Upper lobe of right lung (tissue), 1 donor: Measurements from ENCODE around the gene STX1B. TPM values are rescaled to one million over a fixed set of nuclear protein-coding genes. Genes with fewer than 3 reads are reported as not detected.
"Not testable (repeated sequence)": the region's sequence is repeated elsewhere in the genome, so short reads cannot be mapped to it uniquely, and the experiment has no call there.

Experiments
- ATAC-seq: fragments of 200-7000 bp; cut with Tn5 transposase; one replicate; pipeline ENCODE4 v1.9.1; 2020; ENCODE audit warnings: mild to moderate bottlenecking, moderate library complexity
- DNase-seq: peaks from one replicate; pipeline ENCODE4 v3.0.0-alpha.2; 2020
- H3K27ac ChIP-seq: fragments of 200-600 bp; one replicate; pipeline ENCODE4 v1.8.0; 2022
- H3K27me3 ChIP-seq: fragments of 200-600 bp; one replicate; pipeline ENCODE4 v1.8.0; 2022; ENCODE audit warnings: mild to moderate bottlenecking
- H3K36me3 ChIP-seq: fragments of 200-600 bp; one replicate; pipeline ENCODE4 v1.8.0; 2022
- H3K4me1 ChIP-seq: fragments of 200-600 bp; one replicate; pipeline ENCODE4 v1.8.0; 2022
- H3K4me3 ChIP-seq: fragments of 200-600 bp; one replicate; pipeline ENCODE4 v1.8.0; 2022; ENCODE audit warnings: mild to moderate bottlenecking
- H3K9me3 ChIP-seq: fragments of 200-600 bp; one replicate; pipeline ENCODE4 v1.8.0; 2022
- CTCF ChIP-seq: fragments of 200-600 bp; IDR thresholded peaks from one replicate; pipeline ENCODE4 v1.8.0; 2022; ENCODE audit warnings: antibody characterized with exemption
- intact Hi-C: fragments of 100-400 bp; cut with DNase I; formaldehyde crosslinking; loops from one replicate; pipeline ENCODE4 v1.11.0; 2022
- total RNA-seq: library from RNA; stranded (reverse); fragmentation: NEBNext Ultra II Directional; extraction: Animal tissue kit (Norgen Biotek cat#: 25700); gene quantifications from one replicate; pipeline ENCODE4 v1.2.1, GENCODE V29; 2021
- donor health status: DM: no; HTN: yes; CAD: no; lungs with severe emphysema.

Gene STX1B
- total RNA-seq, 1 donor from 2014 or later: 0.58 TPM

- TF ChIP-seq CTCF: no peak
- Histone ChIP-seq H3K4me1 (peaks cover 21% of the 10 kb centered on the region), H3K27me3 (no peaks in the 10 kb centered on the region), H3K36me3 (peaks cover 2% of the 10 kb centered on the region), H3K9me3 (no peaks in the 10 kb centered on the region), H3K27ac (peak overlapping the region; percentile 85), H3K4me3 (no peak overlapping the region)
- intact Hi-C loops: no loop called here
- no peak for DNase-seq
- no peak for ATAC-seq
Measured at GRCh38 chr16:30947541-30947858, 62.9 kb downstream of the STX1B start.

GRCh38 chr16:30946671-30947540 lies 63.5 kb downstream of the STX1B start:
- TF ChIP-seq CTCF: no peak
- H3K4me1 ChIP-seq: peaks cover 25% of the 10 kb centered on the region
- no peak for DNase-seq

GRCh38 chr16:30944352-30944751 lies 66.1 kb downstream of the STX1B start:
- Histone ChIP-seq H3K36me3 (peaks cover 4% of the 10 kb centered on the region), H3K4me3 (no peak overlapping the region), H3K27ac (no peak overlapping the region), H3K4me1 (peaks cover 11% of the 10 kb centered on the region), H3K27me3 (no peaks in the 10 kb centered on the region), H3K9me3 (no peaks in the 10 kb centered on the region)
- TF ChIP-seq CTCF: no peak
- intact Hi-C loops: no loop called here
- DNase-seq (no peak), ATAC-seq (no peak)

More at GRCh38 chr16:30946671-30947540, 63.5 kb downstream of the STX1B start:
- Histone ChIP-seq H3K9me3 (no peaks in the 10 kb centered on the region), H3K27ac (no peak overlapping the region), H3K36me3 (peaks cover 4% of the 10 kb centered on the region), H3K27me3 (no peaks in the 10 kb centered on the region), H3K4me3 (no peak overlapping the region)
- no peak for ATAC-seq
- intact Hi-C loops: no loop called here

GRCh38 chr16:30942426-30942806 lies 68.0 kb downstream of the STX1B start:
- Histone ChIP-seq H3K27ac (no peak overlapping the region), H3K4me3 (no peak overlapping the region), H3K27me3 (no peaks in the 10 kb centered on the region), H3K4me1 (peaks cover 14% of the 10 kb centered on the region), H3K36me3 (peaks cover 4% of the 10 kb centered on the region), H3K9me3 (no peaks in the 10 kb centered on the region)
- no peak for TF ChIP-seq CTCF
- ATAC-seq: no peak
- intact Hi-C loops: no loop called here
- no peak for DNase-seq

- Histone ChIP-seq H3K4me3 (no peak overlapping the region), H3K9me3 (no peaks in the 10 kb centered on the region), H3K4me1 (peaks cover 14% of the 10 kb centered on the region), H3K27ac (no peak overlapping the region), H3K27me3 (no peaks in the 10 kb centered on the region), H3K36me3 (peaks cover 4% of the 10 kb centered on the region)
- peak; percentile 90 for DNase-seq
- intact Hi-C loops: no loop called here
- peak; percentile 99 for ATAC-seq
- peak; percentile 91 for TF ChIP-seq CTCF
Measured at GRCh38 chr16:30941600-30942425, 68.6 kb downstream of the STX1B start.

GRCh38 chr16:30939571-30939970 lies 70.9 kb downstream of the STX1B start:
- DNase-seq, H3K36me3 ChIP-seq, H3K9me3 ChIP-seq, H3K27me3 ChIP-seq, H3K4me3 ChIP-seq, ATAC-seq, H3K27ac ChIP-seq, intact Hi-C loops: not testable (repeated sequence)
- H3K4me1 ChIP-seq: peaks cover 14% of the 10 kb centered on the region
